ENCODE data around the gene ST3GAL3. TPM values are rescaled to one million over a fixed set of nuclear protein-coding genes. Genes with fewer than 3 reads are reported as not detected.

The ST3GAL3 gene
- total RNA-seq, 1 donor from 2014 or later = 24.3 TPM

GRCh38 chr1:43882763-43883162 lies 175.4 kb downstream of the ST3GAL3 start:
- no peak for TF ChIP-seq CTCF (IDR thresholded peaks at IDR 0.05)
- DNase-seq (no peak), ATAC-seq (ENCODE audit: low read depth) (no peak)
- no peak overlapping the region for H3K27ac Mint-ChIP-seq
- POLR2A ChIA-PET = no interaction called here
- H3K4me1 Mint-ChIP-seq = no peaks in the 10 kb centered on the region
- H3K27me3 Mint-ChIP-seq = no peaks in the 10 kb centered on the region
- CTCF ChIA-PET = no interaction called here
- intact Hi-C loops (cut with micrococcal nuclease) = no loop called here
- no peaks in the 10 kb centered on the region for H3K36me3 Mint-ChIP-seq (ENCODE audit: low read depth)
- no peaks in the 10 kb centered on the region for H3K9me3 Mint-ChIP-seq
- no peak overlapping the region for H3K4me3 Mint-ChIP-seq

GRCh38 chr1:43883321-43883720 lies 176.0 kb downstream of the ST3GAL3 start:
- H3K4me3 Mint-ChIP-seq = no peak overlapping the region
- intact Hi-C loops (cut with micrococcal nuclease) = no loop called here
- no peaks in the 10 kb centered on the region for H3K9me3 Mint-ChIP-seq
- CTCF ChIA-PET = no interaction called here
- DNase-seq (no peak), ATAC-seq (ENCODE audit: low read depth) (no peak)
- H3K27me3 Mint-ChIP-seq = no peaks in the 10 kb centered on the region
- no peak overlapping the region for H3K27ac Mint-ChIP-seq
- H3K4me1 Mint-ChIP-seq = no peaks in the 10 kb centered on the region
- POLR2A ChIA-PET = no interaction called here
- H3K36me3 Mint-ChIP-seq (ENCODE audit: low read depth) = no peaks in the 10 kb centered on the region
- no peak for TF ChIP-seq CTCF (IDR thresholded peaks at IDR 0.05)

GRCh38 chr1:43885279-43885801 lies 178.0 kb downstream of the ST3GAL3 start:
- CTCF ChIA-PET = no interaction called here
- no peak overlapping the region for H3K27ac Mint-ChIP-seq
- ATAC-seq (ENCODE audit: low read depth) (no peak), DNase-seq (no peak)
- no peaks in the 10 kb centered on the region for H3K27me3 Mint-ChIP-seq
- POLR2A ChIA-PET = no interaction called here
- no peaks in the 10 kb centered on the region for H3K4me1 Mint-ChIP-seq
- H3K9me3 Mint-ChIP-seq = no peaks in the 10 kb centered on the region
- no peak for TF ChIP-seq CTCF (IDR thresholded peaks at IDR 0.05)
- no peaks in the 10 kb centered on the region for H3K36me3 Mint-ChIP-seq (ENCODE audit: low read depth)
- H3K4me3 Mint-ChIP-seq = no peak overlapping the region
- intact Hi-C loops (cut with micrococcal nuclease) = no loop called here

- H3K4me3 Mint-ChIP-seq = no peak overlapping the region
- no peak for ATAC-seq (ENCODE audit: low read depth)
These were observed 180.4 kb downstream of the ST3GAL3 start for GRCh38 chr1:43887748-43888147.

GRCh38 chr1:43890815-43891214 lies 183.5 kb downstream of the ST3GAL3 start:
- Mint-ChIP-seq H3K4me1 (no peaks in the 10 kb centered on the region), H3K27me3 (no peaks in the 10 kb centered on the region), H3K36me3 (ENCODE audit: low read depth) (peaks cover 17% of the 10 kb centered on the region), H3K27ac (no peak overlapping the region), H3K9me3 (no peaks in the 10 kb centered on the region), H3K4me3 (no peak overlapping the region)
- ATAC-seq (ENCODE audit: low read depth) = no peak
- intact Hi-C loops (cut with micrococcal nuclease) = no loop called here
- no peak for DNase-seq
- CTCF ChIA-PET = interaction anchor here (1.2 kb wide), 1 partner anchor 44 kb away, joined by 3 read pairs; no protein-coding TSS in a partner anchor
- TF ChIP-seq CTCF (IDR thresholded peaks at IDR 0.05) = no peak
- POLR2A ChIA-PET = no interaction called here

More at GRCh38 chr1:43887748-43888147, 180.4 kb downstream of the ST3GAL3 start:
- no peaks in the 10 kb centered on the region for H3K27me3 Mint-ChIP-seq
- no peak for TF ChIP-seq CTCF (IDR thresholded peaks at IDR 0.05)
- ChIA-PET CTCF (no interaction called here), POLR2A (no interaction called here)
- peaks cover 1% of the 10 kb centered on the region for H3K36me3 Mint-ChIP-seq (ENCODE audit: low read depth)
- no peak for DNase-seq
- intact Hi-C loops (cut with micrococcal nuclease) = no loop called here
- H3K27ac Mint-ChIP-seq = no peak overlapping the region
- no peaks in the 10 kb centered on the region for H3K9me3 Mint-ChIP-seq
- H3K4me1 Mint-ChIP-seq = no peaks in the 10 kb centered on the region
